PFSK-1 (cell line): ENCODE measurements around the gene LCE2D.
"Not testable (repeated sequence)": the region's sequence is repeated elsewhere in the genome, so short reads cannot be mapped to it uniquely, and the experiment has no call there.

Source experiments
- FOXP2 ChIP-seq: optimal IDR thresholded peaks from 2 replicates; pipeline ENCODE3; 2011; ENCODE audit warnings: borderline replicate concordance, control low read depth, inconsistent platforms; ENCODE audit not compliant: insufficient read depth; ENCODE audit errors: extremely low read length, extremely low read depth
- POLR2AphosphoS5 ChIP-seq: IDR thresholded peaks from 2 replicates; pipeline ENCODE4 v1.6.1; 2012; ENCODE audit warnings: low read depth, mild to moderate bottlenecking, control low read depth, low read length, moderate library complexity
- SIN3A ChIP-seq: IDR thresholded peaks from 2 replicates; pipeline ENCODE4 v1.6.1; 2012; ENCODE audit warnings: mild to moderate bottlenecking, low read length, moderate library complexity, borderline replicate concordance; ENCODE audit not compliant: insufficient read depth
- TAF1 ChIP-seq: IDR thresholded peaks from 2 replicates; pipeline ENCODE4 v1.6.1; 2012; ENCODE audit warnings: low read length, control low read depth, borderline replicate concordance; ENCODE audit not compliant: insufficient read depth
- TF ChIP-seq, protein P1 (sequence below), 2 experiments: IDR thresholded peaks; 2 replicates each; pipeline versions ENCODE4 v1.6.1 to v1.8.0; 2011 to 2012; ENCODE audit warnings: low read depth in 2 of 2, low read length in 2 of 2, control low read depth in 1 of 2, inconsistent platforms in 1 of 2, mild to moderate bottlenecking in 1 of 2, moderate library complexity in 1 of 2; ENCODE audit not compliant: insufficient read depth in 1 of 2

LCE2D gene

GRCh38 chr1:152685823-152686222 lies 22.6 kb downstream of the LCE2D start, which contains the start of gene LCE2B:
Gene LCE2B (plus strand): TSS chr1:152686123. CDS start chr1:152686844, 721 bp downstream.
- not testable (repeated sequence) for TF ChIP-seq POLR2AphosphoS5, TAF1, FOXP2

- no peak for TF ChIP-seq SIN3A
- no peak for TF ChIP-seq POLR2AphosphoS5
- TF ChIP-seq, protein P1, sequence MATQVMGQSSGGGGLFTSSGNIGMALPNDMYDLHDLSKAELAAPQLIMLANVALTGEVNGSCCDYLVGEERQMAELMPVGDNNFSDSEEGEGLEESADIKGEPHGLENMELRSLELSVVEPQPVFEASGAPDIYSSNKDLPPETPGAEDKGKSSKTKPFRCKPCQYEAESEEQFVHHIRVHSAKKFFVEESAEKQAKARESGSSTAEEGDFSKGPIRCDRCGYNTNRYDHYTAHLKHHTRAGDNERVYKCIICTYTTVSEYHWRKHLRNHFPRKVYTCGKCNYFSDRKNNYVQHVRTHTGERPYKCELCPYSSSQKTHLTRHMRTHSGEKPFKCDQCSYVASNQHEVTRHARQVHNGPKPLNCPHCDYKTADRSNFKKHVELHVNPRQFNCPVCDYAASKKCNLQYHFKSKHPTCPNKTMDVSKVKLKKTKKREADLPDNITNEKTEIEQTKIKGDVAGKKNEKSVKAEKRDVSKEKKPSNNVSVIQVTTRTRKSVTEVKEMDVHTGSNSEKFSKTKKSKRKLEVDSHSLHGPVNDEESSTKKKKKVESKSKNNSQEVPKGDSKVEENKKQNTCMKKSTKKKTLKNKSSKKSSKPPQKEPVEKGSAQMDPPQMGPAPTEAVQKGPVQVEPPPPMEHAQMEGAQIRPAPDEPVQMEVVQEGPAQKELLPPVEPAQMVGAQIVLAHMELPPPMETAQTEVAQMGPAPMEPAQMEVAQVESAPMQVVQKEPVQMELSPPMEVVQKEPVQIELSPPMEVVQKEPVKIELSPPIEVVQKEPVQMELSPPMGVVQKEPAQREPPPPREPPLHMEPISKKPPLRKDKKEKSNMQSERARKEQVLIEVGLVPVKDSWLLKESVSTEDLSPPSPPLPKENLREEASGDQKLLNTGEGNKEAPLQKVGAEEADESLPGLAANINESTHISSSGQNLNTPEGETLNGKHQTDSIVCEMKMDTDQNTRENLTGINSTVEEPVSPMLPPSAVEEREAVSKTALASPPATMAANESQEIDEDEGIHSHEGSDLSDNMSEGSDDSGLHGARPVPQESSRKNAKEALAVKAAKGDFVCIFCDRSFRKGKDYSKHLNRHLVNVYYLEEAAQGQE (IDR thresholded peaks at IDR 0.05; ENCODE audit: insufficient read depth in 1 of 2, low read depth in 2 of 2, low read length in 2 of 2) = no peak
- no peak for TF ChIP-seq FOXP2
- no peak for TF ChIP-seq TAF1
Observed at GRCh38 chr1:152697701-152698600, 34.8 kb downstream of the LCE2D start, which contains the start of gene LCE2A. Gene LCE2A (plus strand): TSS chr1:152698345. CDS start chr1:152698902, 557 bp downstream.

GRCh38 chr1:152699746-152700145 lies 36.6 kb downstream of the LCE2D start:
- no peak for TF ChIP-seq POLR2AphosphoS5

DNA sequence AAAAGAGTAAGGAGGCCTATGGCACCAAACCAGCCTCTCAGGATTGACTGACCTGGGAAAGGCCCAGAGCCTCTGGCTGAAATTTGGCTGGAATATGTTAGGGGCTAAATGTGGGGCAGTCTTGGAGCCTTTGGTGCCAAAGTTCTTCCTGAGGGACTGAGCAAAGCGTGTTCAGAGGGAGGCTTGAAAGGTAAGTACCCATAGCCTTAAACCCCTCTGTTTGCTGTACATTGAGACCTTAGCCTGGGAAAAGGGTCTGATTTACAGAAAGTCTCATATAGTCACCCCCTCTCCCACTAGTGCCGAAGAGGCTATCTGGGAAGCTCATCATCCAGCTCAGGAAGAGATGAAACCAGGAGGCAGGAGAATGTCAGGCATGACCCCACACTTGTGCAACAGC lies 44.7 kb downstream of the LCE2D start, which contains the start of gene LCE4A:
Gene LCE4A, plus strand, starts transcription at position 301 of the 400 bp plus-strand sequence. CDS start 916 bp downstream, outside the sequence.
- TF ChIP-seq POLR2AphosphoS5 = no peak
- TF ChIP-seq, protein P1 (IDR thresholded peaks at IDR 0.05; ENCODE audit: insufficient read depth in 1 of 2, low read depth in 2 of 2, low read length in 2 of 2) = no peak
- no peak for TF ChIP-seq SIN3A
- TF ChIP-seq TAF1 = no peak
- no peak for TF ChIP-seq FOXP2
